Mesodermal cell (in vitro differentiated cells): ENCODE results near the gene DUSP6.

Source experiments
- H3K27ac ChIP-seq: 2 replicates; pipeline ENCODE4 v1.7.0; 2013; ENCODE audit warnings: mild to moderate bottlenecking, low read depth, low read length, moderate library complexity; ENCODE audit not compliant: severe bottlenecking
- H3K36me3 ChIP-seq: 2 replicates; pipeline ENCODE4 v1.7.1; 2013; ENCODE audit warnings: mild to moderate bottlenecking, low read length, moderate library complexity; ENCODE audit not compliant: control insufficient read depth, insufficient read depth
- H3K4me1 ChIP-seq: one replicate; pipeline ENCODE4 v1.7.1; 2013; ENCODE audit warnings: mild to moderate bottlenecking, low read length; ENCODE audit not compliant: insufficient read depth, control insufficient read depth, poor library complexity, severe bottlenecking
- H3K4me3 ChIP-seq: 2 replicates; pipeline ENCODE4 v1.7.0; 2013; ENCODE audit warnings: low read length, control low read depth, mild to moderate bottlenecking; ENCODE audit not compliant: insufficient read depth, poor library complexity, severe bottlenecking; ENCODE audit errors: extremely low read depth
- H3K9me3 ChIP-seq: 2 replicates; pipeline ENCODE4 v1.7.1; 2013; ENCODE audit warnings: mild to moderate bottlenecking, low read length, moderate library complexity; ENCODE audit not compliant: control insufficient read depth
- WGBS, 2 experiments: methylation state at CpG; one replicate each; pipeline ENCODE4 v1.1.5; 2013; ENCODE audit warnings: missing lambda C conversion rate in 2 of 2; ENCODE audit not compliant: insufficient coverage in 2 of 2; 5-methylcytosine and 5-hydroxymethylcytosine counted together

DUSP6 gene

GRCh38 chr12:89386138-89386537 lies 33.8 kb upstream of the DUSP6 start:
- Histone ChIP-seq H3K4me1 (peaks cover 50% of the 10 kb centered on the region), H3K36me3 (no peaks in the 10 kb centered on the region), H3K4me3 (no peak overlapping the region), H3K9me3 (no peaks in the 10 kb centered on the region), H3K27ac (peak overlapping the region; percentile 13)
- WGBS, 2 experiments = 91 to 94% methylated on average over 3 of the region's 3 CpGs

- no peaks in the 10 kb centered on the region for H3K9me3 ChIP-seq
- no peak overlapping the region for H3K4me3 ChIP-seq
- H3K36me3 ChIP-seq = no peaks in the 10 kb centered on the region
- H3K27ac ChIP-seq = peak overlapping the region; percentile 16
- peaks cover 37% of the 10 kb centered on the region for H3K4me1 ChIP-seq
- WGBS, 2 experiments = 100% methylated on average over 1 of the region's 3 CpGs; no CpG with 5 or more reads in 1 of the 2 experiments
These were observed 32.5 kb upstream of the DUSP6 start for GRCh38 chr12:89384807-89385206.

- H3K4me1 ChIP-seq = peaks cover 34% of the 10 kb centered on the region
- H3K27ac ChIP-seq = peak overlapping the region; percentile 52
- 32 to 43% methylated on average over 6 of the region's 8 CpGs for WGBS, 2 experiments
- no peaks in the 10 kb centered on the region for H3K9me3 ChIP-seq
- no peak overlapping the region for H3K4me3 ChIP-seq
- no peaks in the 10 kb centered on the region for H3K36me3 ChIP-seq
These were observed 31.9 kb upstream of the DUSP6 start for GRCh38 chr12:89384050-89384758.

- Histone ChIP-seq H3K4me3 (no peak overlapping the region), H3K27ac (peak overlapping the region; percentile 52), H3K36me3 (no peaks in the 10 kb centered on the region), H3K9me3 (no peaks in the 10 kb centered on the region), H3K4me1 (peaks cover 34% of the 10 kb centered on the region)
- 89 to 90% methylated on average over 2 to 3 of the region's 6 CpGs for WGBS, 2 experiments
These were observed 31.1 kb upstream of the DUSP6 start for GRCh38 chr12:89383235-89384049.

GRCh38 chr12:89382328-89382727 lies 30.0 kb upstream of the DUSP6 start:
- Histone ChIP-seq H3K4me1 (peaks cover 34% of the 10 kb centered on the region), H3K27ac (no peak overlapping the region), H3K4me3 (no peak overlapping the region), H3K36me3 (no peaks in the 10 kb centered on the region), H3K9me3 (no peaks in the 10 kb centered on the region)
- WGBS, 2 experiments = 95% methylated on average over 3 of the region's 5 CpGs; no CpG with 5 or more reads in 1 of the 2 experiments

- Histone ChIP-seq H3K27ac (no peak overlapping the region), H3K4me1 (peaks cover 20% of the 10 kb centered on the region), H3K4me3 (no peak overlapping the region), H3K36me3 (no peaks in the 10 kb centered on the region), H3K9me3 (no peaks in the 10 kb centered on the region)
- WGBS, 2 experiments = 80 to 100% methylated on average over 1 to 3 of the region's 5 CpGs
These were observed 27.7 kb upstream of the DUSP6 start for GRCh38 chr12:89379839-89380467.

GRCh38 chr12:89379148-89379838 lies 27.0 kb upstream of the DUSP6 start:
- WGBS, 2 experiments = 95 to 100% methylated on average over 2 to 4 of the region's 6 CpGs

GRCh38 chr12:89376844-89377243 lies 24.5 kb upstream of the DUSP6 start:
- Histone ChIP-seq H3K36me3 (no peaks in the 10 kb centered on the region), H3K4me3 (no peak overlapping the region), H3K9me3 (no peaks in the 10 kb centered on the region), H3K4me1 (peaks cover 25% of the 10 kb centered on the region), H3K27ac (no peak overlapping the region)
- no CpG with 5 or more reads among the region's 2 CpGs for WGBS, 2 experiments

More at GRCh38 chr12:89379148-89379838, 27.0 kb upstream of the DUSP6 start:
- Histone ChIP-seq H3K4me3 (no peak overlapping the region), H3K4me1 (peaks cover 17% of the 10 kb centered on the region), H3K36me3 (no peaks in the 10 kb centered on the region), H3K27ac (no peak overlapping the region), H3K9me3 (no peaks in the 10 kb centered on the region)

- no peaks in the 10 kb centered on the region for H3K36me3 ChIP-seq
- no peak overlapping the region for H3K4me3 ChIP-seq
- peaks cover 31% of the 10 kb centered on the region for H3K4me1 ChIP-seq
- H3K27ac ChIP-seq = no peak overlapping the region
- no peaks in the 10 kb centered on the region for H3K9me3 ChIP-seq
- 100% methylated on average over 1 of the region's 1 CpG; no CpG with 5 or more reads in 1 of the 2 experiments for WGBS, 2 experiments
These were observed 23.9 kb upstream of the DUSP6 start for GRCh38 chr12:89376202-89376529.

- no peaks in the 10 kb centered on the region for H3K36me3 ChIP-seq
- H3K4me3 ChIP-seq = no peak overlapping the region
- H3K4me1 ChIP-seq = peaks cover 49% of the 10 kb centered on the region
- 83% methylated on average over 2 of the region's 2 CpGs; no CpG with 5 or more reads in 1 of the 2 experiments for WGBS, 2 experiments
- no peak overlapping the region for H3K27ac ChIP-seq
- H3K9me3 ChIP-seq = no peaks in the 10 kb centered on the region
These were observed 21.7 kb upstream of the DUSP6 start for GRCh38 chr12:89373763-89374572.
